Cardiac muscle cell (in vitro differentiated cells and primary cell): ENCODE results near the gene ZNF324B. TPM values are rescaled to one million over a fixed set of nuclear protein-coding genes. Genes with fewer than 3 reads are reported as not detected.
"Not testable (repeated sequence)": the region's sequence is repeated elsewhere in the genome, so short reads cannot be mapped to it uniquely, and the experiment has no call there.

ENCODE experiments used
- DNase-seq, 2 donors: peaks; one replicate each; pipeline versions ENCODE4 v3.0.0 to v3.0.0-alpha.2; 2010 to 2017; ENCODE audit warnings: low read depth in 1 of 2, low spot score in 1 of 2
- H3K27ac ChIP-seq: fragments of 200-600 bp; sonication (generic); 2 replicates; pipeline ENCODE4 v1.5.1; 2016
- H3K27me3 ChIP-seq: fragments of 200-600 bp; sonication (generic); 2 replicates; pipeline ENCODE4 v1.6.0; 2016; ENCODE audit warnings: control low read depth
- H3K36me3 ChIP-seq: fragments of 200-600 bp; sonication (generic); 2 replicates; pipeline ENCODE4 v1.5.1; 2016; ENCODE audit warnings: control low read depth
- H3K4me1 ChIP-seq: fragments of 200-600 bp; sonication (generic); 2 replicates; pipeline ENCODE4 v1.8.1; 2017; ENCODE audit warnings: low read depth, mild to moderate bottlenecking, mixed run types
- H3K4me3 ChIP-seq: fragments of 200-600 bp; sonication (generic); 2 replicates; pipeline ENCODE4 v1.5.1; 2016; ENCODE audit warnings: mild to moderate bottlenecking
- H3K9me3 ChIP-seq: fragments of 200-600 bp; sonication (generic); 2 replicates; pipeline ENCODE4 v1.5.1; 2017; ENCODE audit warnings: low read depth, mild to moderate bottlenecking, control low read depth
- polyA plus RNA-seq: library from polyadenylated mRNA; unstranded; fragments of >200 nt; fragmentation: Nextera tagmentation; extraction: Ambion mirVana; gene quantifications from 2 replicates; pipeline ENCODE4 v1.2.1, GENCODE V29; 2016
- total RNA-seq: library from RNA; depleted of rRNA; stranded (reverse); fragments of >200 nt; gene quantifications from 2 replicates; pipeline ENCODE4 v1.2.3, GENCODE V29; 2016
- TF ChIP-seq, protein P1 (sequence below): IDR thresholded peaks from 2 replicates; pipeline ENCODE4 v1.5.1; 2012; ENCODE audit warnings: low read depth, mild to moderate bottlenecking, low read length

The ZNF324B gene
- total RNA-seq (10.3 and 19.0 TPM in 2 replicates), polyA plus RNA-seq (3.4 and 5.0 TPM in 2 replicates)

DNA sequence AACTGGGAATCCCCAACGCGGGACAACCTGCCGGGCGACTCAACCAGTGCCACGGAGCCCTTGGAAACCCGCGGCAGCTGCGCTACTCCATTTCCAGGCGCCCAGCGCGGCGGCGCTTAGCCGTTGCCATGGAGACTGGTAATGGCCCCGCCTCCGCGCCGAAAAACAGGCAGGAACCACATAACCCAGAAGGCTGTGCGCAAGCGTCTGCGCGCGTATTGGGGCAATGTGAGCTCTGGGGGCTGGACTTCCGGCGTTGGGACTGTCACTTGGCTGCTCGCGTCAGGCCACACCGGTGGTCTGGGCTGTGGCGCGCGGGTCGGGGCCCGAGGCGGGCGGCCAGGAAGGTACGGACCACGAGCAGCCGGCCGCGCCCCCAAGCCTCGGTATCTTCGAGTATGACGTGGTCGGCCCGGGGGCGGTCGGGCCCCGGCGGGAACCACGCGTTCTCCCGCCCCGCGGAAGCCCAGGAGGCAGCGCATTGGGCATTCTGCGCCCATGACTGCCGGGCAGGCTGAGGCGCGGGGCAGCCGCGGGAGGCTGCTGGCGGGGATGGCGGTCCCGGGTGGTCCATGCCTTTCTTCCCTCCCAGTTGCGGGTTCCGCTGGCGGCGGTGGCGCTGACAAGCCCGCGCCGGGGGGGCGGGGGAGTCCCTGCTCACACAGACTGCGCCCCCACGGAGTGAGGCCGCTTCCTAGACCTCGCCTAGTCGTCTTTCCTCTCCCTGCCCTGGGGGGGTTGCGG is at the start of gene ZNF324B:
Gene ZNF324B, plus strand, starts transcription at position 265 of the 744 bp plus-strand sequence. CDS start 2,080 bp downstream, outside the sequence.
- TF ChIP-seq, protein P1, sequence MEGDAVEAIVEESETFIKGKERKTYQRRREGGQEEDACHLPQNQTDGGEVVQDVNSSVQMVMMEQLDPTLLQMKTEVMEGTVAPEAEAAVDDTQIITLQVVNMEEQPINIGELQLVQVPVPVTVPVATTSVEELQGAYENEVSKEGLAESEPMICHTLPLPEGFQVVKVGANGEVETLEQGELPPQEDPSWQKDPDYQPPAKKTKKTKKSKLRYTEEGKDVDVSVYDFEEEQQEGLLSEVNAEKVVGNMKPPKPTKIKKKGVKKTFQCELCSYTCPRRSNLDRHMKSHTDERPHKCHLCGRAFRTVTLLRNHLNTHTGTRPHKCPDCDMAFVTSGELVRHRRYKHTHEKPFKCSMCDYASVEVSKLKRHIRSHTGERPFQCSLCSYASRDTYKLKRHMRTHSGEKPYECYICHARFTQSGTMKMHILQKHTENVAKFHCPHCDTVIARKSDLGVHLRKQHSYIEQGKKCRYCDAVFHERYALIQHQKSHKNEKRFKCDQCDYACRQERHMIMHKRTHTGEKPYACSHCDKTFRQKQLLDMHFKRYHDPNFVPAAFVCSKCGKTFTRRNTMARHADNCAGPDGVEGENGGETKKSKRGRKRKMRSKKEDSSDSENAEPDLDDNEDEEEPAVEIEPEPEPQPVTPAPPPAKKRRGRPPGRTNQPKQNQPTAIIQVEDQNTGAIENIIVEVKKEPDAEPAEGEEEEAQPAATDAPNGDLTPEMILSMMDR = no peak
- peak within 1 kb of the TSS; percentile 89 for H3K4me3 ChIP-seq
- H3K27ac ChIP-seq = no peak within 1 kb of the TSS
- H3K36me3 ChIP-seq = no peaks in the 10 kb centered on the region
- H3K4me1 ChIP-seq = no peaks in the 10 kb centered on the region
- peaks cover 10% of the 10 kb centered on the region for H3K27me3 ChIP-seq
- DNase-seq = peak; percentile 95 to 99
- H3K9me3 ChIP-seq = no peaks in the 10 kb centered on the region

DNA sequence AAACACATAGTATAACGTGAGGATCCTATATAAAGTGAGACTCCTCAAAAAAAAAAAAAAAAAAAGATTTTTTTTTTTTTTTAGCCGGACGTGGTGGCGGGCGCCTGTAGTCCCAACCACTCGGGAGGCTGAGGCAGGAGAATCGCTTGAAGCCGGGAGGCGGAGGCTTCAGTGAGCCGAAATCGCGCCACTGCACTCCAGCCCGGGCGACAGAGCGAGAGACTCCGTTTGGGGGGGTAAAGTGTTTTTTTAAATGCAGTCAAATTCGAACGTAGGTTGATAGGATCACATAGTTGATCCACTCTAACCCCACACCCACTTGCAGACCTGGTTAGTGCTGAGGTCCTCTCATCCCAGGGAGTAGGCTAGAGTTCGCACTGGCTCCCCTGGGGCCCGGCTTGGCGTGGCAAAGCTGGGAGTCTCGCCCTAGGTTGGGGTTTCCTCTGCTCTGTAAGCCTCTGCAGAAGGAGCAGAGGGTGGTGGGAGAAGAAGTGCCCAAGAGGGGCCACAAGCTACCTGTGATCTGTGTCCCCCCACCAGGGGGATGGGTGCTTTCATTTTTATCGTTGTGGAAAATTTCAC is 49.5 kb upstream of the ZNF324B start:
- TF ChIP-seq, protein P1 = no peak
- Histone ChIP-seq H3K36me3 (no peaks in the 10 kb centered on the region), H3K4me1 (peaks cover 6% of the 10 kb centered on the region), H3K9me3 (no peaks in the 10 kb centered on the region), H3K27ac (no peak overlapping the region), H3K4me3 (peak overlapping the region; percentile 83), H3K27me3 (peaks cover 2% of the 10 kb centered on the region)
- DNase-seq = no peak

DNA sequence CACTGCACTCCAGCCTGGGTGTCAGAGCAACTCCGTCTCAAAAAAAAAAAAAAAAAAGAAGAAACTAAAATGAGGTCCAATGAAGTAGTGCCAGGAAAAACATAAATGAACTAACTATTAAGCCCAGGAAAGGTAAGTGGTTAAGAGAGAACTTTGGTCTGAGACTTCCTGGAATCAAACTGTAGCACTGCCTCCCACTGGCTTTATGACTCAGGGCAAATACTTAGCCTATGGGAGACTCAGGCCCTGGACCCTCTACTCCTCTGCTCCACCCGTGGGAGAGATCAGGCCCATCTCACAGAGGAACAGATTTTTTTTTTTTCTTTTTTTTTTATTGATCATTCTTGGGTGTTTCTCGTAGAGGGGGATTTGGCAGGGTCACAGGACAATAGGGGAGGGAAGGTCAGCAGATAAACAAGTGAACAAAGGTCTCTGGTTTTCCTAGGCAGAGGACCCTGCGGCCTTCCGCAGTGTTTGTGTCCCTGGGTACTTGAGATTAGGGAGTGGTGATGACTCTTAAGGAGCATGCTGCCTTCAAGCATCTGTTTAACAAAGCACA is 47.4 kb upstream of the ZNF324B start:
- H3K9me3 ChIP-seq, H3K4me3 ChIP-seq, H3K27me3 ChIP-seq, H3K27ac ChIP-seq, H3K36me3 ChIP-seq, DNase-seq: not testable (repeated sequence)
- peaks cover 11% of the 10 kb centered on the region for H3K4me1 ChIP-seq

DNA sequence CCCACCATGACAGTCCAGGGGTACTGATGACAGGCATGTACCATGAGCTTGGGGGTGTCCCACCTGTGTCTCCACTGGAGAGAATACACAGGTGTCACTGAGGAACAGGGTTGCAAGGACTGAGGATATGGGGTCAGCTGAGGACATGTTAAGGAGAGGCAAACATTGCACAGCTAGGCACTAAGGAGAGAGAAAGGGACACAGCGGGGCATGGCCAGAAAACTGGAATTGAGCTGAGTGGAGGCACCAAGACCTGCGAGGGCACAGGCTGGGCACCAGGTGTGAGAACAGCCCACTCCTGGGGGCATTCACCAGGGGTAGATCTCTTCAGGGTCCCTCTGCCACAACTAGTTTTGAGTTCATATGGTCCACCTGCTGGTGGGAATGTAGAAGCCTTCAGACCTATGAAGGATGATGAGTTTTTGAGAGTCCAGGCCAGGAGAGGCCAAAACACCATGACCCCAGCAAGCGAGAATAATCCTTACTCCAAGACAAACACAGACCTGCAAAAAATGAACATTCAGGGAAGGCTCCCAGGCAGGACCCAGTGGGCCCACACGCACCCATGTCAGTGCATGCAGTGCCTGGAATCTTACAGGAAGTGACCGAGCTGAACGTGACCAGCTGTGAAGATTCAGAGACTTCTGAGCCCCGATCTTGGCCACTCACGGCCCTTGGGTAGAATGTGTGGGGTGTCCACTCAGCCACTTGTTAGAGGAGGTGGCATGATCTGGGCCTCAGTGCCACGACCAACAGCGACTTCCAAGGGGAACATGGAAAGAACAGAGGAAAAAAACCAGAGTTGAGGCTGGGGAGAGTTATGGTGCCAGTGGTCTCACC is 44.4 kb upstream of the ZNF324B start:
- Histone ChIP-seq H3K4me1 (peaks cover 4% of the 10 kb centered on the region), H3K27me3 (no peaks in the 10 kb centered on the region), H3K27ac (peak overlapping the region; percentile 78), H3K36me3 (no peaks in the 10 kb centered on the region), H3K4me3 (peak overlapping the region; percentile 75), H3K9me3 (no peaks in the 10 kb centered on the region)
- TF ChIP-seq, protein P1 = peak; percentile 40
- DNase-seq = no peak

DNA sequence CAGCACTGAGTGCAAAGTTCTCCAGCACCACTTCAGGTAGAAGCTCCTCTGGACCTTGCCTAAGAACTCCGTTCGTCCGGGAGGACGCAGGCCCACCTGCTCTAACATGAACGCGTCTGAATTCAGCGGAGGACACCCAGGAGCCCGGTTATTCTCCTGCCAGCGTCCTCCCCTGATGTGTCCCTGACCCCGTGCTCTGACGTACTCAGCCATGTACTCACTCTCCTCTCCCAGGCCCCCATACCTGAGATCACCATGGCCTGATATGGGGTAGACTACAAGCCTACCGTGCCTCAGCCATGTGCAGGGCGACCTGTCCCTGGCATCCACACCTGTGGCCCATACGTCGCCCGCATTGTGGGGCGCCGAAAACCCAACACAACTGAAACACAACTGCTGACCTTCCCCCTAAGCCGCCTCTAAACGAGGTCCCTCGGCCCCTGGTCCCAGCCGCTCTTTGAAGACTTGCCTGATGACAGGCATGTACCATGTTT is 43.7 kb upstream of the ZNF324B start:
- no peaks in the 10 kb centered on the region for H3K9me3 ChIP-seq
- DNase-seq = no peak
- H3K27me3 ChIP-seq = no peaks in the 10 kb centered on the region
- peak overlapping the region; percentile 78 for H3K27ac ChIP-seq
- peak overlapping the region; percentile 75 for H3K4me3 ChIP-seq
- H3K4me1 ChIP-seq = peaks cover 4% of the 10 kb centered on the region
- H3K36me3 ChIP-seq = no peaks in the 10 kb centered on the region
- TF ChIP-seq, protein P1 = no peak
